ENCODE results near the gene HYAL3.

Gene HYAL3, protein sequence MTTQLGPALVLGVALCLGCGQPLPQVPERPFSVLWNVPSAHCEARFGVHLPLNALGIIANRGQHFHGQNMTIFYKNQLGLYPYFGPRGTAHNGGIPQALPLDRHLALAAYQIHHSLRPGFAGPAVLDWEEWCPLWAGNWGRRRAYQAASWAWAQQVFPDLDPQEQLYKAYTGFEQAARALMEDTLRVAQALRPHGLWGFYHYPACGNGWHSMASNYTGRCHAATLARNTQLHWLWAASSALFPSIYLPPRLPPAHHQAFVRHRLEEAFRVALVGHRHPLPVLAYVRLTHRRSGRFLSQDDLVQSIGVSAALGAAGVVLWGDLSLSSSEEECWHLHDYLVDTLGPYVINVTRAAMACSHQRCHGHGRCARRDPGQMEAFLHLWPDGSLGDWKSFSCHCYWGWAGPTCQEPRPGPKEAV

DNA sequence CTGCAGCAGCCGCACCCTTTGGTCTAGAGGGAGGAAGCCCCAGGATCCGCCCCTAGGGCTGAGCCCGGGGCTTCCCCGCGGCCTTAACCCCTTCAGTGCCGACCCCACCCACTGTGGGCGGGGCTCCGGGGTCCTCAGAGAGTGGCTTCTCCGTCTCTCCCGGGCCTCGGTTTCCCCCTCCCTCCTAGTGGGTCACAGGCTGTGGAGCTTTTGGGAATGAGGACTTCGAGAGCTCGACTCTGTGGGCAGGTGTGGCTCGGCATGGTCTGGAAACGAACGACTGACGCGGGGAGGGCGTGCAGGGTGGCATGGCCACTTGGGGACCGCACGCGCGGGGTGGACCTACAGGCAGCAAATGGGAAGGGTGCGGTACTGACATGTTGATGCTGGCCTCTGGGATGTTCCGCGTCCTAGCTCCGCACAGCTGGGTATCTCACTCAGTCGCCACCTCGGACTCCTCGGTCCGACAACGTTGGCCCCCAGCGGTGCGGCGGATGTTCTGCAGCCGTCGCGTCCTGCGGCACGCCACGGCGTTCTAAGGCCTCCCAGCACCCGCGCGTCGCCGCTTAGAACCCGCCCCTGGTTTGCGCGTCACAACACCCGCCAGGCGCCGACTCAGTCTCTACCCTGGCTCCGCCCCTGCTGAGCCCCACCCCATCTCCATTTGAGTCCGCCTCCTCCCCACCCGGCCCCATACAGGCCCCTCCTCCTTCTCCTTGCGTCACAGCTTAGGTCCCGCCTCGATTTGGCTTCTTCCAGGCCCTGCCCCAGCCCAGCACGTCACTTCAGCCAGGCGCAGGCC, at the start of gene HYAL3, which contains the start of gene NAA80:
TSS of gene HYAL3 (minus strand) at position 570 of the 802 bp plus-strand sequence. CDS start 3,803 bp downstream, outside the sequence.
TSS of gene NAA80 (minus strand) at position 570 of the 802 bp plus-strand sequence. CDS start 1,942 bp downstream, outside the sequence.
- DNase-seq (ENCODE audit: low spot score) (peak; percentile 99), ATAC-seq (ENCODE audit: low read depth) (peak; percentile 77)
- Histone ChIP-seq H3K36me3 (ENCODE audit: low read depth) (no peaks in the 10 kb centered on the region), H3K27me3 (ENCODE audit: insufficient read depth, poor library complexity, severe bottlenecking) (no peaks in the 10 kb centered on the region), H3K9me3 (ENCODE audit: severe bottlenecking) (no peaks in the 10 kb centered on the region), H3K4me3 (ENCODE audit: severe bottlenecking) (peak within 1 kb of the TSS; percentile 63), H3K4me1 (ENCODE audit: insufficient read depth, poor library complexity, severe bottlenecking) (peaks cover 9% of the 10 kb centered on the region), H3K27ac (ENCODE audit: poor library complexity, severe bottlenecking) (peak within 1 kb of the TSS; percentile 95)
- TF ChIP-seq, protein P1, sequence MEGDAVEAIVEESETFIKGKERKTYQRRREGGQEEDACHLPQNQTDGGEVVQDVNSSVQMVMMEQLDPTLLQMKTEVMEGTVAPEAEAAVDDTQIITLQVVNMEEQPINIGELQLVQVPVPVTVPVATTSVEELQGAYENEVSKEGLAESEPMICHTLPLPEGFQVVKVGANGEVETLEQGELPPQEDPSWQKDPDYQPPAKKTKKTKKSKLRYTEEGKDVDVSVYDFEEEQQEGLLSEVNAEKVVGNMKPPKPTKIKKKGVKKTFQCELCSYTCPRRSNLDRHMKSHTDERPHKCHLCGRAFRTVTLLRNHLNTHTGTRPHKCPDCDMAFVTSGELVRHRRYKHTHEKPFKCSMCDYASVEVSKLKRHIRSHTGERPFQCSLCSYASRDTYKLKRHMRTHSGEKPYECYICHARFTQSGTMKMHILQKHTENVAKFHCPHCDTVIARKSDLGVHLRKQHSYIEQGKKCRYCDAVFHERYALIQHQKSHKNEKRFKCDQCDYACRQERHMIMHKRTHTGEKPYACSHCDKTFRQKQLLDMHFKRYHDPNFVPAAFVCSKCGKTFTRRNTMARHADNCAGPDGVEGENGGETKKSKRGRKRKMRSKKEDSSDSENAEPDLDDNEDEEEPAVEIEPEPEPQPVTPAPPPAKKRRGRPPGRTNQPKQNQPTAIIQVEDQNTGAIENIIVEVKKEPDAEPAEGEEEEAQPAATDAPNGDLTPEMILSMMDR (IDR thresholded peaks at IDR 0.05; ENCODE audit: poor library complexity, severe bottlenecking), result peak; percentile 35

DNA sequence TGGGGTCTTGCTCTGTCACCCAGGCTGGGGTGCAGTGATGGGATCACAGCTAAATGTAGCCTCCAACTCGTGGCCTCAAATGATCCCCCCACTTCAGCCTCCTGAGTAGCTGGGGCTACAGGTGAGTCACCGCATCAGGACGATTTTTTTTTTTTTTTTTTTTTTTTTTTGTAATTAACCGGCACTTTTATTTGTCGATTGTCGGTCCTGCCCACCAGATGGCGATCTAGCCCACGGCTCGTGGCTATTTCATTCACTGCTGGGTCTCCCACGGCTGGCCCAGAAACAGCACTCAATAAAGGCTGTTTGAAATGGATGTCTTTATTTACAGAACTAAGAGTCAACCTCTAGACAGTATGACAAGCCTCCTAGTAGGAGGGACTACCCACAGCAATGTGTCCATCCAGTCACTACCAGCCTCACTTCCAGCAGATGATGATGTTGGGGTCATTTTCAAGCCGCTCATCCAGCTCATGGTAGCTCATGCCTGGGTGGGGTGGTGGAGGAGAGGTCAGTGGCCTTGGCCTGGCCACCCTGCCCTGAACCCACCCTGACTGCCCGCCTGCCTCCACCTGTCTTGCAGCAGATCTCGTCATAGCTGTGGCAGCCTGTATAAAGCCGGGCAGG, 48.1 kb upstream of the HYAL3 start:
- Histone ChIP-seq H3K4me3 (ENCODE audit: severe bottlenecking) (no peak overlapping the region), H3K9me3 (ENCODE audit: severe bottlenecking) (no peaks in the 10 kb centered on the region), H3K27me3 (ENCODE audit: insufficient read depth, poor library complexity, severe bottlenecking) (no peaks in the 10 kb centered on the region), H3K27ac (ENCODE audit: poor library complexity, severe bottlenecking) (no peak overlapping the region), H3K4me1 (ENCODE audit: insufficient read depth, poor library complexity, severe bottlenecking) (no peaks in the 10 kb centered on the region), H3K36me3 (ENCODE audit: low read depth) (peaks cover 5% of the 10 kb centered on the region; the same call in 1 of the 2 replicates)
- ATAC-seq (ENCODE audit: low read depth), result no peak
- TF ChIP-seq, protein P1 (IDR thresholded peaks at IDR 0.05; ENCODE audit: poor library complexity, severe bottlenecking), result peak; percentile 84
- no peak for DNase-seq (ENCODE audit: low spot score)

DNA sequence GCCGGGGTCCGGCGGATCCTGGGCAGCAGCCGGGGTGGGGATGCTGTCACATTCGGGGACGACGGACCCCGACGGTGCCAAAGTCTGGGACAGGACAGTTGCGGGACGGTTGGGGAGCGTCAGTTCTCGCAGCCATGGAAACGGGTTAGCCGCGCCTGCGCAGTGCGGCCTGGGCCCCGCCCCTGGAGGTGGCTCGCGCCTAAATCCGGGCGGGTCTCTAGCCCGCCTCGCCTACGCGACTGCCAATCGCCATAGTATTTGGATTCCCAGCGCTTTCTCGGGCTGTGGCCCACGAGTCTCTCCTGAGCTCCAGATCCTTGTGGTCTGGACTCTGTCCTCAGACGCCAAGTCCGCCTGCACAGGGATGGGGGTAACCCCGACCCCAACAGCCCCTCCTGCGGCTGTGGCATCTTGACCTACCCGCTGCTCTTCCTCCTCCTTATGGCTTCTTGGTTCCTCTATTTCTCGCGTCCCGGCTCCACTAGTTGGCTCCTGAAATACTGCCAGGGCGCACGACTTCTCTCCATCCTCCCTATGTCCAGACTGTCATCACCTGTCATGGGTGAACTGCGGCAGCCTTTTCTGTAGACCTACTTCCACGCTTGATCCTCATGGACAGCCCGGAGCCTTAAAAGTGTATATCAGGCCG, 46.5 kb upstream of the HYAL3 start, which contains the start of gene ZMYND10:
TSS of gene ZMYND10 (minus strand) at position 147 of the 649 bp plus-strand sequence. CDS start 153 bp downstream, outside the sequence.
- Histone ChIP-seq H3K27me3 (ENCODE audit: insufficient read depth, poor library complexity, severe bottlenecking) (no peaks in the 10 kb centered on the region), H3K36me3 (ENCODE audit: low read depth) (peaks cover 5% of the 10 kb centered on the region; the same call in 1 of the 2 replicates), H3K4me3 (ENCODE audit: severe bottlenecking) (peak within 1 kb of the TSS; percentile 16), H3K27ac (ENCODE audit: poor library complexity, severe bottlenecking) (no peak within 1 kb of the TSS), H3K9me3 (ENCODE audit: severe bottlenecking) (no peaks in the 10 kb centered on the region), H3K4me1 (ENCODE audit: insufficient read depth, poor library complexity, severe bottlenecking) (peaks cover 3% of the 10 kb centered on the region)
- DNase-seq (ENCODE audit: low spot score) (no peak), ATAC-seq (ENCODE audit: low read depth) (peak; percentile 48)
- TF ChIP-seq, protein P1 (IDR thresholded peaks at IDR 0.05; ENCODE audit: poor library complexity, severe bottlenecking), result no peak

DNA sequence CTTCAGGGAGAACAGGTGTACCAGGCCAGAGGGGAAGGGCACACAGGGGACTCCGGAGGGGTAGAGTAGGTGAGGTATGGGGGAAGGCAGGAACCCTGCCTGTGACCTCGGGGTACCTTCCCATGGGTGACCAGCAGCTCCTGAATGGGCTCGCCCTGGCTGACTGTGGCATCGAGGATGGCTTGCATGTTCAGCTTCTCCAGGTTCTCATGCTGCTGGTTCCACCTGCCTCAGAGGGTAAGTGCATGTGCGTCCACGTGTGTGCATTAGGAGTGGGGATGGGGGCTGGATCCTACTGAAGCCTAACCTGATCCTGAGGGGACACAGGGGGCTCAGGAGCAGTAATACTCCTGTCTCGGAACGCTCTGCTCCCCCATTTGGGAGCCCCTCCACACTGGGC, 45.8 kb upstream of the HYAL3 start:
- peaks cover 5% of the 10 kb centered on the region; the same call in 1 of the 2 replicates for H3K36me3 ChIP-seq (ENCODE audit: low read depth)
- H3K27me3 ChIP-seq (ENCODE audit: insufficient read depth, poor library complexity, severe bottlenecking), result no peaks in the 10 kb centered on the region
- H3K27ac ChIP-seq (ENCODE audit: poor library complexity, severe bottlenecking), result no peak overlapping the region
- no peaks in the 10 kb centered on the region for H3K9me3 ChIP-seq (ENCODE audit: severe bottlenecking)
- no peak overlapping the region for H3K4me3 ChIP-seq (ENCODE audit: severe bottlenecking)
- no peak for DNase-seq (ENCODE audit: low spot score)
- TF ChIP-seq, protein P1 (IDR thresholded peaks at IDR 0.05; ENCODE audit: poor library complexity, severe bottlenecking), result no peak
- H3K4me1 ChIP-seq (ENCODE audit: insufficient read depth, poor library complexity, severe bottlenecking), result peaks cover 6% of the 10 kb centered on the region
- ATAC-seq (ENCODE audit: low read depth), result no peak
